Activated CD4-positive, alpha-beta T cell treated with anti-CD3 and anti-CD28 coated beads for 36 hours (primary cell): ENCODE measurements around the gene ANKH. TPM values are rescaled to one million over a fixed set of nuclear protein-coding genes. Genes with fewer than 3 reads are reported as not detected.

ENCODE experiments used
- ATAC-seq: fragments of 200-7000 bp; cut with Tn5 transposase; one replicate; pipeline ENCODE4 v1.10.0; 2021; ENCODE audit warnings: mild to moderate bottlenecking, moderate library complexity
- CTCF ChIA-PET: fragments of 350-600 bp; sonication (Branson Sonifier 250); formaldehyde crosslinking; loops from one replicate; lab custom pipeline; 2021; ENCODE audit warnings: antibody characterized with exemption; lab: Charles Lee
- POLR2A ChIA-PET: fragments of 350-600 bp; sonication (Branson Sonifier 250); formaldehyde crosslinking; loops from one replicate; lab custom pipeline; 2021; ENCODE audit warnings: antibody characterized with exemption, inconsistent platforms; lab: Charles Lee
- DNase-seq: peaks from one replicate; pipeline ENCODE4 v3.0.0-alpha.2; 2020
- H3K27ac Mint-ChIP-seq: one replicate; pipeline ENCODE4 v1.8.0; 2021; ENCODE audit warnings: mixed read lengths
- H3K27me3 Mint-ChIP-seq: one replicate; pipeline ENCODE4 v1.8.0; 2021; ENCODE audit warnings: mixed read lengths
- H3K36me3 Mint-ChIP-seq: one replicate; pipeline ENCODE4 v1.8.0; 2021; ENCODE audit warnings: low read depth, mixed read lengths
- H3K4me1 Mint-ChIP-seq: one replicate; pipeline ENCODE4 v1.8.0; 2021; ENCODE audit warnings: mixed read lengths
- H3K4me3 Mint-ChIP-seq: one replicate; pipeline ENCODE4 v1.8.0; 2021; ENCODE audit warnings: mild to moderate bottlenecking, moderate library complexity, mixed read lengths
- H3K9me3 Mint-ChIP-seq: one replicate; pipeline ENCODE4 v1.8.0; 2021; ENCODE audit warnings: low read depth, mixed read lengths
- intact Hi-C, 2 experiments: fragments of 100-400 bp; cut with DNase I in 1 of 2; cut with micrococcal nuclease in 1 of 2; formaldehyde crosslinking; loops; one replicate each; pipeline versions ENCODE4 v1.14.2 to v1.15.1; 2022 to 2024; cut with DNase I, micrococcal nuclease
- total RNA-seq, 2 experiments: library from RNA; stranded (reverse); gene quantifications; one replicate each; pipeline ENCODE4 v1.2.3, GENCODE V29; 2021

Gene ANKH
- total RNA-seq, 2 experiments from 2014 or later: 72.8 to 76.4 TPM

DNA sequence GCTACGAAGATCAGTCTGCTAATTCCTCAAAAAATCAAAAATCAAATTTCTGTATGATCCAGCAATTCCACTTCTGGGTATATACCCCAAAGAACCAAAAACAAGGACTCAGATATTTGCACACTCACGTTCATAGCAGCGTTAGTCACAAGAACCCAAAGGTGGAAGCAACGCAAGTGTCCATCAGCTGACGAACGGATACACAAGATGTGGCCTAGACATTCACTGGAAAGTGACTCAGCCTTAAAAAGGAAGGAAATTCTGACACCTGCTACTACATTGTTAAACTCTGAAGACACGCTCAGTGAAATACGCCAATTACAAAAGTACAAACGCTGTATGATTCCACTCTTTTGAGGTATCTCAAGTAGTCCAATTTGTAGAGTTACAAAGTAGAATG lies 113.7 kb downstream of the ANKH start:
- Mint-ChIP-seq H3K9me3 (no peaks in the 10 kb centered on the region), H3K4me3 (no peak overlapping the region), H3K4me1 (no peaks in the 10 kb centered on the region), H3K27me3 (no peaks in the 10 kb centered on the region), H3K36me3 (peaks cover 13% of the 10 kb centered on the region), H3K27ac (no peak overlapping the region)
- POLR2A ChIA-PET: no interaction called here
- CTCF ChIA-PET: interaction anchor here (1.4 kb wide), 1 partner anchor 32 kb away, joined by 4 read pairs; no protein-coding TSS in a partner anchor
- intact Hi-C loops: no loop called here
- no peak for DNase-seq
- ATAC-seq: no peak

DNA sequence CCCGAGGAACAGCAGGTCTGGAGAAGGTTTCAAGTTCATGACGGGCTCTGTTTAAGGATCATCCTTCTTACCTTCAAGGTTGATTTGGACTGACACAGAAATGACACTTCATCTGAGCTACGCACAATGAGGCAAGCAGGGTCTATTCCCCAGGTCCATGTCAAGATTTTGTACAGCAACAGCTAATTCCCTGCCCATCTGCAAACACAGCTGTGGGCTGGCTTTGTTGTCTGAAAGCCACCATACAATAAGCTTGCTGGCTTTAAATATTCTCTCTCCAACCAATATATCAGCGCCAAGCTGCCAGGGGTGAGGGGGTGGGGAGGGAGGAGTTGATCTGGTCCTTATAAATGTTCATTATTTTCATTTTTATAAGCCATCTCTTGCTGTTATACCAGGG lies 115.1 kb downstream of the ANKH start:
- H3K36me3 Mint-ChIP-seq: peaks cover 15% of the 10 kb centered on the region
- ChIA-PET CTCF (interaction anchor here (0.8 to 1.4 kb wide), 5 partner anchors 10 to 246 kb away, joined by 3 to 4 read pairs (median 3); no protein-coding TSS in a partner anchor), POLR2A (no interaction called here)
- intact Hi-C loops: no loop called here
- no peak overlapping the region for H3K27ac Mint-ChIP-seq
- H3K9me3 Mint-ChIP-seq: no peaks in the 10 kb centered on the region
- H3K4me3 Mint-ChIP-seq: no peak overlapping the region
- no peaks in the 10 kb centered on the region for H3K27me3 Mint-ChIP-seq
- no peak for ATAC-seq
- H3K4me1 Mint-ChIP-seq: no peaks in the 10 kb centered on the region
- no peak for DNase-seq

DNA sequence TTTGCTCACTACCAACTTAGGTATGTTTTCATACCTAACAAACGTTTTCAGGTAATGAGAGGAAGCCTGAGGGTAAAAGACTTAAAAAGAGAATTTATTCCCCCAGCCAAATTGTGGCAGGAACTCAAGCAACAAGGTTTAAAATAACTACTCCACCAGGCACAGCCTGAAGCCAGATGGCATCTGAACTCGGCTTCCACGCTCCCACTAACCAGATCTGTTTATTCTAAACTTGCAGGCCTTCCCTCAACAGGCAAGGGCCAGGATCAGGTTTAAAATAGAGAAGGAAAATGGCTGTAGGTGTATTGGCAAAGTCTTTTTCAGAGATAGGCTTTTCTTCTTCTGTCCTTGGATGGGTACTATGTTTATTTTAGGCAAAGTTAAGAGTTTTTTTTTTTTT lies 117.6 kb downstream of the ANKH start:
- intact Hi-C loops: no loop called here
- Mint-ChIP-seq H3K4me3 (no peak overlapping the region), H3K27me3 (no peaks in the 10 kb centered on the region), H3K9me3 (no peaks in the 10 kb centered on the region), H3K4me1 (no peaks in the 10 kb centered on the region), H3K27ac (no peak overlapping the region), H3K36me3 (peaks cover 27% of the 10 kb centered on the region)
- no peak for DNase-seq
- ChIA-PET POLR2A (no interaction called here), CTCF (no interaction called here)
- no peak for ATAC-seq

DNA sequence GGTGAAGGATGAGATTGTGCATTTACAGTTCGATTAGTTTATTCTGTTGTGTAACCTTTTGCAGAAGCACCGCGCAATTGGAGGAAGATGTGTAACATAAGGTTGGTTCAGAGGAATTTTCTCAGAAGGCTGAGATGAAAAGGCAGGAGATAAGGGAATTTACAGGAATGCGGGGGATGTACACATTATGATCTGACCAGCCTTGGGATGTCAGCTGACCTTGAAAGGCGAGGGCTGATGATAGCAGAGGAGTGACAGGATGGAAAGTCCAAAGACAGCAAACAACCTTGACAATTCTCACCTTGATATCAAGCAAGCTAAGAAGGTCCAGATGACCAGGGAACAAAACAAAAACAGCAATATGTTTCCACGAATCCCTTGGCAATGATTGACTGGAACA lies 118.3 kb downstream of the ANKH start:
- peaks cover 26% of the 10 kb centered on the region for H3K36me3 Mint-ChIP-seq

DNA sequence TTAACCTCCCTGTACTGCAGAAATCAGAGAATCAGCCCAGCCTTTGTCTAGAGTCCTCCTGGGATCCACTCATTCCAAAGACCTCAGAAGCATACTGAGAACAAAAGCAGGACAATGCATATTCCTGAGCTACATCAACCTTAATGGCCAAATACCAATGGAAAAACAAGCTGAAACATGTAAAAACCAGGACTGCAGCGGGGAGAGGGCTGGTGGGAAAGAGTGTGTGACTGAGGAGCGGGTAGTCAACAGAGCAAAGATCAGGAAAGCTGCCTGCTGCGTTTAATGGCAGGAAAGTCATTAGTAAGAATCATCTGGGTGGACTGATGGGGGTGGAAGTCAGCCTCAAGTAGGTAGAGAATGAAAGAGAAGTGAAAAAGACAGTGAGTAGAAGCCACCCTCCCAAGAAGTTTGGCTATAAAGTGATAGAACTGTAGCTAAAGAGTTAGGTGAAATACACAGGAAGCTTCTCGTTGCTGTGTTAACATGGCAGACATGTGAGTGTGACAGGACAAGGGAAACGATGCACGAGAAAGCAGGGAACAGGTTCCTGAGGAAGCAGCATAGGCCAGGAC lies 119.0 kb downstream of the ANKH start:
- POLR2A ChIA-PET: no interaction called here
- peaks cover 26% of the 10 kb centered on the region for H3K36me3 Mint-ChIP-seq
- CTCF ChIA-PET: no interaction called here
- intact Hi-C loops: no loop called here
- no peaks in the 10 kb centered on the region for H3K9me3 Mint-ChIP-seq
- no peaks in the 10 kb centered on the region for H3K27me3 Mint-ChIP-seq
- no peak overlapping the region for H3K27ac Mint-ChIP-seq
- DNase-seq: no peak
- no peaks in the 10 kb centered on the region for H3K4me1 Mint-ChIP-seq
- H3K4me3 Mint-ChIP-seq: no peak overlapping the region
- ATAC-seq: no peak

More for the DNA sequence above, 118.3 kb downstream of the ANKH start:
- intact Hi-C loops: no loop called here
- DNase-seq: no peak
- Mint-ChIP-seq H3K27ac (no peak overlapping the region), H3K9me3 (no peaks in the 10 kb centered on the region), H3K27me3 (no peaks in the 10 kb centered on the region), H3K4me1 (no peaks in the 10 kb centered on the region), H3K4me3 (no peak overlapping the region)
- no peak for ATAC-seq
- ChIA-PET POLR2A (no interaction called here), CTCF (no interaction called here)

DNA sequence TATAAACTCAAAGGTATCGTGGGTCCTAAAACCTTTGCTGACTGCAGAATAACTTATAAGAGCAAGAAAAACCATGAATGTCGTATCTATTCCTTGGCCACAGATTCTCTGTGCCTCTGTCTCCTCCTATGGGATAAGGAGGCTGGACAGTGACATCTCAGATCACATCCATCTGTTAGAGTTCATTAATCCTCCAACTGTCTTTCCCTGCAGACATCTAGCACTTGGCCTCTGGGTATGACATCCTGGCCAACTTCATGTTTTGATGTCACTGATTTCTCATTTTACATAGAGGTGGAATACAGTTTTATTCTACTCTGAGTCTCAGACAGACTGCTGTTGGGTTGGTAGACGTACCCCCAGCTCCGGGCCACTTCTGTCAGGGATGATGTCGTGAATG lies 120.9 kb downstream of the ANKH start:
- ATAC-seq: no peak
- ChIA-PET POLR2A (no interaction called here), CTCF (no interaction called here)
- H3K4me1 Mint-ChIP-seq: peaks cover 3% of the 10 kb centered on the region
- no peaks in the 10 kb centered on the region for H3K27me3 Mint-ChIP-seq
- peaks cover 35% of the 10 kb centered on the region for H3K36me3 Mint-ChIP-seq
- no peak for DNase-seq
- H3K27ac Mint-ChIP-seq: no peak overlapping the region
- no peaks in the 10 kb centered on the region for H3K9me3 Mint-ChIP-seq
- no peak overlapping the region for H3K4me3 Mint-ChIP-seq
- intact Hi-C loops: no loop called here

DNA sequence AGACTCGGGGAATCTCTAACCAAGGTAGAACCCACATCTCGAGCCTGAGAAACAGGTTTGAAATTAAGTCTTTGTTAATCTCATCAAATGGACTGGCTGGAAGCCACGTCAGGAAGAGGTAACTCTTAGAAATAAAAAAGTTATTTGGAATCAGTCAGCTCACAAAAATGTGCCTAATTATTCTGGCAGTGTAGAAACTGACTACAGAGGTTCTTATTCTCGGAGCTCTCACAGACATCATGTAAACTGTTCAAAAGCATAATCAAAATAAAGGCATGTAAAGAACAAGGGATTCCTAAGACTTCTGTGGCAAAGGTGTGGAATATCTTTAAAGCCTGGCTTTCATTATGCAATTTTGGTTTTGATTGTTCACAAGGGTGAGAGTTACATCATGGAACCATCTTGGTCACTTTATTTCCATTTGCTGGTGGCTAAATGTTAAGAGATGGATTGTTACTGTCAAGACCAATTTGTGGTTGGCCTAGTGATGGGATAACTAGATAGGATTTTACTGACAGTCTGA lies 121.9 kb downstream of the ANKH start:
- Mint-ChIP-seq H3K4me3 (no peak overlapping the region), H3K4me1 (peaks cover 6% of the 10 kb centered on the region), H3K9me3 (no peaks in the 10 kb centered on the region), H3K27ac (no peak overlapping the region), H3K27me3 (no peaks in the 10 kb centered on the region), H3K36me3 (peaks cover 36% of the 10 kb centered on the region)
- intact Hi-C loops: no loop called here
- DNase-seq (no peak), ATAC-seq (no peak)
- ChIA-PET POLR2A (no interaction called here), CTCF (interaction anchor here (1.0 to 1.4 kb wide), 2 partner anchors 22 to 23 kb away, joined by 3 read pairs; no protein-coding TSS in a partner anchor)

DNA sequence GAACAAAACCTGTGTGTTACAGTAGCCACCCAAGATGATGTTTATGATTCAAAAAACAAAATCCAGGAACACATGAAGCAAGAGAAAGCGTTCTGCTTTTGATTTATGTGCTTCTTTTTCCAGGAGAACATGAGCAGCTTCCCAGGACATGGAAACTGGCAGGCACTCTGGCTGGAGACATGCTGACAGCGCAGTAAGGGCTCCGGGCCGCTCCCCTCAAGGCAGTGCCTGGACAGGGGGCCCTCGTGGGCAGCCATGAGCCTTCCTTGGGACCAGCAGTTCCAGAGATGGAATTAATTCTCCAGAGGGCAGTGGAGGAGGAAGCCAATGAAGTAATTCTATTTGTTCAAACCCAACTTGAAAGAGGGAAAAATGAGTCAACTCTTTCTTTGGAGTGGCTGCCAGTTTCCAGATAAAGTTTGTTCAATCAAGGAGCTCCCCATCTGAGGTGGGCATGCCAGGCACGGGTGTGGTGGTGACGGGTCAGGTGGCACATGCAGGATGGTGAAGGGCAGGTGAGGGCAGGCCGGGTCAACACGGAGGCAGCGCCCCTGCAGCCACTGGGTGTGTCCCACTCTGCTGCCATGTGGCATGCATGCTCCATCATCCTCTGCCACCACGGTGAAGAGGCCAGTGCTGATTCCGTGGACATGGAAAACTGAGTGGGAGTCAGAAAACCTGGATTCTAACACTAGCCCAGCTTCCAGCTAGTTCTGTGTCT lies 123.2 kb downstream of the ANKH start:
- Mint-ChIP-seq H3K36me3 (peaks cover 34% of the 10 kb centered on the region), H3K4me1 (peaks cover 12% of the 10 kb centered on the region), H3K4me3 (no peak overlapping the region), H3K27ac (no peak overlapping the region), H3K9me3 (no peaks in the 10 kb centered on the region), H3K27me3 (no peaks in the 10 kb centered on the region)
- no peak for DNase-seq
- POLR2A ChIA-PET: no interaction called here
- CTCF ChIA-PET: interaction anchor here (0.6 to 1.9 kb wide), 3 partner anchors 21 to 23 kb away, joined by 3 to 6 read pairs (median 4); no protein-coding TSS in a partner anchor
- no peak for ATAC-seq
- intact Hi-C loops: no loop called here

DNA sequence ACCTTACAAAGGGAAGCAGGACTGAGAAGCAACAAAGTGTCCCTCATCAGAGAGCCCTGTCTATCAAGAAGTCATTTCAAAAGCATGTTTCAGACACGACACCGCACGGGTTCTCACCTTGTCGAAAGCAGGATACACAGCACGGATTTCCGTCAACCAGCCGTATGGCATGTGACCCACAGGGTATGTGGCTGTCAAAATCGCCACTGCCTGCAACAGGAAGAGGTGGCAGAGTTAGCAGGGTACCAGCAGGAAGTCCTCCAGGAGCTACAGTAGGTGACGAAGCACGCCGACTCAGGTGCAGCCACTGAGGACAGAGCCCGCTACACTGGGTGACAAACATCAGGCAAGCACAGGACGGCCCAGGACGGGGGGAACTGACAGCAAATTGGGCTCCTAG lies 125.8 kb downstream of the ANKH start:
- ChIA-PET CTCF (no interaction called here), POLR2A (no interaction called here)
- Mint-ChIP-seq H3K27ac (no peak overlapping the region), H3K36me3 (peaks cover 37% of the 10 kb centered on the region), H3K4me3 (no peak overlapping the region), H3K9me3 (no peaks in the 10 kb centered on the region), H3K27me3 (no peaks in the 10 kb centered on the region), H3K4me1 (peaks cover 27% of the 10 kb centered on the region)
- ATAC-seq (peak; percentile 52), DNase-seq (peak; percentile 29)
- intact Hi-C loops: no loop called here

DNA sequence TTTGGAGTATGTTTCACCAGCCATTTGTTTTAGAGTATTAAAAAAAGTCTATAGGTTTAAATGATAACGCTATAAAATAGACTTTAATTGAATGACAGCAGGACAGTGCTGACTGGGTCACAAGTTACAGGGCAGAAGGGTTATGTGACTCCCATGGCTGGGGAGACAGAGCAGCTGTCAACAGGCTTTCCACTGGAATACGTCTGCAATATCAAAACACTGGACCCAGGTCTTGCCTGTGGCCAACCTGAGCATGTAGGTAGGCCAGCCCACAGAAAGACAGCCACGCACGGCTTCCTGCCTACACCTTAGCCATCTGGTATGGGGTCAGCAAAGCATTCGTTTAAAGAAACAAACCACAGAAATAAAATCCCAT lies 126.4 kb downstream of the ANKH start:
- H3K27me3 Mint-ChIP-seq: no peaks in the 10 kb centered on the region
- ATAC-seq (no peak), DNase-seq (no peak)
- H3K27ac Mint-ChIP-seq: no peak overlapping the region
- no peak overlapping the region for H3K4me3 Mint-ChIP-seq
- POLR2A ChIA-PET: no interaction called here
- intact Hi-C loops: no loop called here
- H3K4me1 Mint-ChIP-seq: peaks cover 27% of the 10 kb centered on the region
- CTCF ChIA-PET: no interaction called here
- peaks cover 35% of the 10 kb centered on the region for H3K36me3 Mint-ChIP-seq
- no peaks in the 10 kb centered on the region for H3K9me3 Mint-ChIP-seq

DNA sequence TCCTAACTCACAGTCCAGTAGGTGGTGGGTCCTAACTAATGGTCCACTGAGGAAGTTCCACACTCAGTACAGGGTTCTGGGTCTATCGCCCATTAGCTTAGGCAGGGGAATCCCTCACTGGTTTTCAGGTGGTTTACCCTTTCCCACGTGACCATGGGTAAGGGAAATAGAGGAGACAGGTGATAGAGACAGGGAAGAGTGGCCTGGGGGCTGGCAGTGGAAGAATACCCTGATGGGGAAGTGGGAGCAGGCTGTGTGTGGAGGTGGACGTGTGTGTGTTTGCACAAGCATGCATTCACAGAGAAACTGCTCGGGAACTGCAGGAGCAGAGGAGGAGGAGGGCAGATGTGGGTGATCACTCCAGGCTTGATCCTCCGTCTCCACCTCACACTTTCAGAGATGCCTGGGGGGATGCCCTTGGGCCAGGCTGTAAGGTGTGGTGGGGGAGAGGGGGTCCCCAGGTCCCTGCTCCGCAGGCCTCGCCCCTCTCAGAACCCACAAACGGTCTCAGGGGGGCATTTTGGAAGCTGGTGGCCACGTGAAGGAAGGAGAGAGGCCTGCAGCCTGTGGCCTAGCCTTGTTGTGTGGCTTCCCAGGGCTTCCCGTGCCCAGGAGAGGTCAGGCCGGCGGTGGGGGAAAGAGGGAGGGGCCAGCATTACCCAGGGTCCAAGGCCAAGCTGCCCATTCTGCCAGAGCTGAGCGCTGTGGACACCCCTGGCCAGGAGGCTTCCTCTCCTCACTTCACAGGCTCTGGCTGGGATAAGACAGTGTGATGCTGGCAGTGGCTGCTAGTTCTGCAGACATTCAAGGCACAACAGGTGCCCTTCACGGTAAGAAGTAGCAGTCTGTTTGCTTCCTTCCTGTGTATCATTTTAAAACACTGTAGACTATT lies 127.0 kb downstream of the ANKH start:
- ChIA-PET CTCF (interaction anchor here (0.9 to 1.0 kb wide), 2 partner anchors 16 to 270 kb away, joined by 3 to 4 read pairs; no protein-coding TSS in a partner anchor), POLR2A (no interaction called here)
- DNase-seq: no peak
- Mint-ChIP-seq H3K27me3 (no peaks in the 10 kb centered on the region), H3K27ac (peak overlapping the region; percentile 17), H3K9me3 (no peaks in the 10 kb centered on the region), H3K4me1 (peaks cover 27% of the 10 kb centered on the region), H3K4me3 (no peak overlapping the region), H3K36me3 (peaks cover 30% of the 10 kb centered on the region)
- no peak for ATAC-seq
- intact Hi-C loops: no loop called here
